SK-N-SH treated with all-trans-retinoic acid at 6 μM for 48 hours (cell line): Measurements from ENCODE around the gene STRADB.

Experiments
- ATAC-seq: fragments of 200-7000 bp; cut with Tn5 transposase; 3 replicates; pipeline ENCODE4 v1.9.1; 2020; ENCODE audit warnings: mild to moderate bottlenecking, moderate library complexity
- BACH2 ChIP-seq: fragments of 250-450 bp; sonication (Bioruptor Pico); IDR thresholded peaks from 2 replicates; pipeline ENCODE4 v1.9.0; 2021; ENCODE audit warnings: mild to moderate bottlenecking, borderline replicate concordance
- CREB5 ChIP-seq: fragments of 250-450 bp; sonication (Bioruptor Pico); IDR thresholded peaks from 2 replicates; pipeline ENCODE4 v1.5.1; 2020; ENCODE audit warnings: low read depth, mild to moderate bottlenecking, moderate library complexity
- ESRRG ChIP-seq: fragments of 250-450 bp; sonication (Bioruptor Pico); IDR thresholded peaks from 2 replicates; pipeline ENCODE4 v1.6.1; 2021; ENCODE audit warnings: mild to moderate bottlenecking
- ISL1 ChIP-seq: fragments of 250-450 bp; sonication (Bioruptor Pico); IDR thresholded peaks from 2 replicates; pipeline ENCODE4 v2.1.2; 2022; ENCODE audit warnings: mild to moderate bottlenecking, moderate library complexity
- OSR1 ChIP-seq: fragments of 250-450 bp; sonication (Bioruptor Pico); IDR thresholded peaks from 2 replicates; pipeline ENCODE4 v1.8.0; 2022; ENCODE audit warnings: moderate library complexity, mild to moderate bottlenecking, inconsistent platforms
- POU6F1 ChIP-seq: fragments of 250-450 bp; sonication (Bioruptor Pico); IDR thresholded peaks from 2 replicates; pipeline ENCODE4 v1.8.0; 2021; ENCODE audit warnings: low read depth, mild to moderate bottlenecking, moderate library complexity, borderline replicate concordance
- PPARA ChIP-seq: fragments of 250-450 bp; sonication (Bioruptor Pico); IDR thresholded peaks from 2 replicates; pipeline ENCODE4 v1.5.0; 2020; ENCODE audit warnings: mild to moderate bottlenecking, borderline replicate concordance
- RARB ChIP-seq: fragments of 250-450 bp; sonication (Bioruptor Pico); IDR thresholded peaks from 2 replicates; pipeline ENCODE4 v1.8.0; 2021; ENCODE audit warnings: mild to moderate bottlenecking, moderate library complexity
- SNAI2 ChIP-seq: fragments of 250-450 bp; sonication (Bioruptor Pico); IDR thresholded peaks from 2 replicates; pipeline ENCODE4 v1.5.0; 2020; ENCODE audit warnings: mild to moderate bottlenecking, moderate library complexity
- TCF4 ChIP-seq: fragments of 250-450 bp; sonication (Bioruptor Pico); IDR thresholded peaks from 2 replicates; pipeline ENCODE4 v1.8.0; 2021; ENCODE audit warnings: mild to moderate bottlenecking, moderate library complexity, borderline replicate concordance
- TOX ChIP-seq: fragments of 250-450 bp; sonication (Bioruptor Pico); IDR thresholded peaks from 2 replicates; pipeline ENCODE4 v1.8.0; 2021; ENCODE audit warnings: mild to moderate bottlenecking, moderate library complexity, borderline replicate concordance
- TSHZ2 ChIP-seq: fragments of 250-450 bp; sonication (Bioruptor Pico); IDR thresholded peaks from 2 replicates; pipeline ENCODE4 v1.5.0; 2020; ENCODE audit warnings: mild to moderate bottlenecking, moderate library complexity
- ZC3H10 ChIP-seq: fragments of 250-450 bp; sonication (Bioruptor Pico); IDR thresholded peaks from 2 replicates; pipeline ENCODE4 v1.5.1; 2021; ENCODE audit warnings: mild to moderate bottlenecking, moderate library complexity
- ZFP3 ChIP-seq: fragments of 250-450 bp; sonication (Bioruptor Pico); IDR thresholded peaks from 2 replicates; pipeline ENCODE4 v1.5.0; 2020; ENCODE audit warnings: mild to moderate bottlenecking, moderate library complexity
- ZNF565 ChIP-seq: fragments of 450-650 bp; formaldehyde crosslinking; conservative IDR thresholded peaks from 2 replicates; pipeline ENCODE4 v1.5.0; 2020; ENCODE audit warnings: low read depth, mild to moderate bottlenecking, moderate library complexity
- ZNF70 ChIP-seq: fragments of 450-650 bp; formaldehyde crosslinking; IDR thresholded peaks from 2 replicates; pipeline ENCODE4 v1.5.0; 2020; ENCODE audit warnings: mild to moderate bottlenecking, moderate library complexity
- ZNF8 ChIP-seq: fragments of 450-650 bp; formaldehyde crosslinking; IDR thresholded peaks from 2 replicates; pipeline ENCODE4 v1.5.0; 2020; ENCODE audit warnings: mild to moderate bottlenecking, moderate library complexity
- TF ChIP-seq, protein P1 (sequence below): fragments of 250-450 bp; sonication (Bioruptor Pico); IDR thresholded peaks from 2 replicates; pipeline ENCODE4 v1.8.0; 2020; ENCODE audit warnings: mild to moderate bottlenecking, moderate library complexity, borderline replicate concordance
- TF ChIP-seq, protein P2 (sequence below): fragments of 250-450 bp; sonication (Bioruptor Pico); IDR thresholded peaks from 2 replicates; pipeline ENCODE4 v1.5.1; 2021; ENCODE audit warnings: mild to moderate bottlenecking, moderate library complexity

The STRADB gene

DNA sequence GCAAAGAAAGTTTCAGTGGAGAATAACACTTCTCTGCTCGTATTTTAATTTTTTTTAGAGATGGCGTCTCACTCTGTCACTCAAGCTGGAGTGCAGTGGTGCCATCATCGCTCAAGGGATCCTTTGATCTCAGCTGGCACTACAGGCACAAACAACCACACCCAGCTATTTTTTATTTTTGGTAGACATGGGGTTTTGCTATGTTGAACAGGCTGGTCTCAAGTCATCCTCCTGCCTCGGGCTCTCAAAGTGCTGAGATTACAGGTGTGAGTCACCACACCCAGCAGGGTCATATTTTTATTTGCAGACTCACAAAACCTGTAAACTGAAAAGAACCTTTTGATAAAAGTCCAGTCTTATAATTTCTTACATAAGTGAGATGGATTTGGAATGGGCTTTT is 2.8 kb upstream of the STRADB start:
- ATAC-seq, result no peak
- TF ChIP-seq SNAI2 (CRISPR knock-in tag), result no peak
- TF ChIP-seq RARB, result no peak
- TF ChIP-seq TSHZ2 (CRISPR knock-in tag), result no peak
- TF ChIP-seq, protein P1, sequence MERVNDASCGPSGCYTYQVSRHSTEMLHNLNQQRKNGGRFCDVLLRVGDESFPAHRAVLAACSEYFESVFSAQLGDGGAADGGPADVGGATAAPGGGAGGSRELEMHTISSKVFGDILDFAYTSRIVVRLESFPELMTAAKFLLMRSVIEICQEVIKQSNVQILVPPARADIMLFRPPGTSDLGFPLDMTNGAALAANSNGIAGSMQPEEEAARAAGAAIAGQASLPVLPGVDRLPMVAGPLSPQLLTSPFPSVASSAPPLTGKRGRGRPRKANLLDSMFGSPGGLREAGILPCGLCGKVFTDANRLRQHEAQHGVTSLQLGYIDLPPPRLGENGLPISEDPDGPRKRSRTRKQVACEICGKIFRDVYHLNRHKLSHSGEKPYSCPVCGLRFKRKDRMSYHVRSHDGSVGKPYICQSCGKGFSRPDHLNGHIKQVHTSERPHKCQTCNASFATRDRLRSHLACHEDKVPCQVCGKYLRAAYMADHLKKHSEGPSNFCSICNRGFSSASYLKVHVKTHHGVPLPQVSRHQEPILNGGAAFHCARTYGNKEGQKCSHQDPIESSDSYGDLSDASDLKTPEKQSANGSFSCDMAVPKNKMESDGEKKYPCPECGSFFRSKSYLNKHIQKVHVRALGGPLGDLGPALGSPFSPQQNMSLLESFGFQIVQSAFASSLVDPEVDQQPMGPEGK (CRISPR knock-in tag), result no peak
- TF ChIP-seq ISL1 (CRISPR knock-in tag), result no peak
- TF ChIP-seq ZFP3 (CRISPR knock-in tag), result no peak
- no peak for TF ChIP-seq CREB5 (CRISPR knock-in tag)

- peak; percentile 53 for ATAC-seq
- no peak for TF ChIP-seq ZNF565 (CRISPR knock-in tag)
- no peak for TF ChIP-seq ZFP3 (CRISPR knock-in tag)
- no peak for TF ChIP-seq ZNF8 (CRISPR knock-in tag)
- TF ChIP-seq TOX (CRISPR knock-in tag), result no peak
- no peak for TF ChIP-seq PPARA (CRISPR knock-in tag)
- TF ChIP-seq ESRRG (CRISPR knock-in tag), result no peak
- no peak for TF ChIP-seq OSR1 (CRISPR knock-in tag)
- TF ChIP-seq SNAI2 (CRISPR knock-in tag), result no peak
- TF ChIP-seq, protein P2, sequence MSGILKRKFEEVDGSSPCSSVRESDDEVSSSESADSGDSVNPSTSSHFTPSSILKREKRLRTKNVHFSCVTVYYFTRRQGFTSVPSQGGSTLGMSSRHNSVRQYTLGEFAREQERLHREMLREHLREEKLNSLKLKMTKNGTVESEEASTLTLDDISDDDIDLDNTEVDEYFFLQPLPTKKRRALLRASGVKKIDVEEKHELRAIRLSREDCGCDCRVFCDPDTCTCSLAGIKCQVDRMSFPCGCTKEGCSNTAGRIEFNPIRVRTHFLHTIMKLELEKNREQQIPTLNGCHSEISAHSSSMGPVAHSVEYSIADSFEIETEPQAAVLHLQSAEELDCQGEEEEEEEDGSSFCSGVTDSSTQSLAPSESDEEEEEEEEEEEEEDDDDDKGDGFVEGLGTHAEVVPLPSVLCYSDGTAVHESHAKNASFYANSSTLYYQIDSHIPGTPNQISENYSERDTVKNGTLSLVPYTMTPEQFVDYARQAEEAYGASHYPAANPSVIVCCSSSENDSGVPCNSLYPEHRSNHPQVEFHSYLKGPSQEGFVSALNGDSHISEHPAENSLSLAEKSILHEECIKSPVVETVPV, result no peak
- no peak for TF ChIP-seq ZC3H10
- no peak for TF ChIP-seq TCF4 (CRISPR knock-in tag)
- no peak for TF ChIP-seq BACH2 (CRISPR knock-in tag)
- TF ChIP-seq ZNF70 (CRISPR knock-in tag), result no peak
- no peak for TF ChIP-seq RARB
- TF ChIP-seq, all 23 proteins: peak for 0
These were observed 617 bp upstream of the STRADB start for GRCh38 chr2:201450954-201451291.

DNA sequence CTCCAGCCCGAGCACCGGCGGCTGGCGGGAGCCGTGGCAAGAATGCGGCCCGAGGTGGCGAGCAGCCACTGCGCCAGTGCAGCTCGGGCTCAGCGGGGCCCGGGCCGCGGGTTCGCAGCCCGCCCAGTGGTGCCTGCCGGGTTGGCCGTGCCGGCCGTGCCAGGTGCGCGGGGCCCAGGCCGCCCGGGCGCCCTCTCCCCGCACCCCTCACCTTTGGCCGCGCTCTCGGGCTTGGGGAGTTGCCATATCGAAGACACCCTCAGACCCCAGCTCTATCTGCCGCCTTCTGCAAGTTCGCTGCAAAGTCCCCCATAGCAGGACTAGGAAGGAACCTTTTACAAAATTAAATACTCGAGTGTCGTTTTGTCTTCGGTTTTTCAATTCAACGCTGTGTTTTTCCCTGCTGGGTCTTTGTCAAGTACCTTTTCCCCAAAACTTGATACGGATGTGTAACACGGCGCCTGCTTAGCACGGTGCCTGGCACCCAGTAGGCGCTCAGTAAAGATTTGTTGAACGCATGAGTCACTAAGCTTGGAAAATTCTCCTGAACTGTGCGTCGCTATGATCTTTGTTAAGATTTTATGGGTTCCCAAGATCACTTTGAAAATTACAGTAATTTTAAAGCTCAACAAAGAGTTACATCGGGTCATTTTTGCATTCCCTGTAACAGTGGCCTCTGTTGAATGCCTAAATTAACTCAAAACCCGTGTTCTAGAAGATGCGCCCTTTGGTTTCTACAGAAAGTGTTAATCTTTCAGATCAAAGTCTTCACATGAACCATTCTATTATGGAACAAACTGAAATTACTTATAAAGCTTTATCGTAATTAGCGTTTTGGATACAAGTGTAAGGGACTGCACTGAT is 750 bp downstream of the STRADB start:
- TF ChIP-seq ESRRG (CRISPR knock-in tag) (no peak), BACH2 (CRISPR knock-in tag) (no peak), TCF4 (CRISPR knock-in tag) (no peak)
- TF ChIP-seq, all 23 proteins: peak for 0
- peak; percentile 54 for ATAC-seq

DNA sequence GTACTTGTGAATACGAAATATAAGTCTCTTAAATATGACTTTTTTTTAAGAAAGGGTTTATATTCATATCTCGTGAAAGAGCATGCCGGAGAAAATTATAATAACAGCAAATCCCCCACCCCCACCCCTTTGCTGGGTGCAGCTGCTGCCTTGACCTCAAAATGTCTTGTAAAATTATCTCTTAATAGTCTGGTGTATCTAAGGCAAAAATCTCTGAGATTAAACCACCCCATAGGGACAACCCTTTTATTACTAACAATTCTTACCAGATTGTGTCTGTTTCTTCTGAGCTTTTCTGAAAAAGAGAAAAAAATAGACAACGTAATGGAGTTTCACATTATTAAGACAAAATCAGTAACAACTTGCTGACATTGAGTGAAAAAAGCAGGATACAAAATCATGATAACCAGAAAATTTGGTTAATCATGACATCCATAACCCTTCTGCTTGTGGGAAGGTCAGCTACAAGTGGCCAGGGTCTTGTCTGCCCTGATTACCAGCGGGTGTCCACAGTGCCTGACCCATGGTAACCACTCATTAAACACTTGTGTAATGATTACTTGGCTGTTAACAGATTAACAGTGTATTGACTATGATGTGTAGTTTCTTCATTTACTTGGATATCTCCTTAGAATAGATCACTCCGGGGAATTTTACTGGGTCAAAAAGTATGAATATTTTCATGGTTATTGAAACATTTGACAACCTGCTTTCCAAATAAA is 1.5 kb downstream of the STRADB start:
- TF ChIP-seq POU6F1 (CRISPR knock-in tag), result no peak

More for the DNA sequence above, 1.5 kb downstream of the STRADB start:
- no peak for ATAC-seq
